ENCODE measurements around the gene ANKMY1.
"Not testable (repeated sequence)": the region's sequence is repeated elsewhere in the genome, so short reads cannot be mapped to it uniquely, and the experiment has no call there.

The ANKMY1 gene

DNA sequence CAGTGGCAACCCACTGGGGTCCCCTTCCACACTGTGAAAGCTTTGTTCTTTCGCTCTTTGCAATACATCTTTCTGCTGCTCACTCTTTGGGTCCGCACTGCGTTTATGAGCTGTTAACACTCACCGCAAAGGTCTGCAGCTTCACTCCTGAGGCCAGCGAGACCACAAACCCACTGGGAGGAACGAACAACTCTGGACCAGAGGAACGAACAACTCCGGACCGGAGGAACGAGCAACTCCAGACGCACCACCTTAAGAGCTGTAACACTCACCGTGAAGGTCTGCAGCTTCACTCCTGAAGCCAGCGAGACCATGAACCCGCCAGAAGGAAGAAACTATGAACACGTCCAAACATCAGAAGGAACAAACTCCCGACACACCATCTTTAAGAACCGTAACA, 18.7 kb downstream of the ANKMY1 start:
- peaks cover 39% of the 10 kb centered on the region for H3K36me3 Mint-ChIP-seq (ENCODE audit: low read depth)
- H3K27me3 Mint-ChIP-seq (ENCODE audit: low read depth); H3K27ac Mint-ChIP-seq; H3K4me3 Mint-ChIP-seq; H3K9me3 Mint-ChIP-seq; H3K4me1 Mint-ChIP-seq (ENCODE audit: low read depth): not testable (repeated sequence)

DNA sequence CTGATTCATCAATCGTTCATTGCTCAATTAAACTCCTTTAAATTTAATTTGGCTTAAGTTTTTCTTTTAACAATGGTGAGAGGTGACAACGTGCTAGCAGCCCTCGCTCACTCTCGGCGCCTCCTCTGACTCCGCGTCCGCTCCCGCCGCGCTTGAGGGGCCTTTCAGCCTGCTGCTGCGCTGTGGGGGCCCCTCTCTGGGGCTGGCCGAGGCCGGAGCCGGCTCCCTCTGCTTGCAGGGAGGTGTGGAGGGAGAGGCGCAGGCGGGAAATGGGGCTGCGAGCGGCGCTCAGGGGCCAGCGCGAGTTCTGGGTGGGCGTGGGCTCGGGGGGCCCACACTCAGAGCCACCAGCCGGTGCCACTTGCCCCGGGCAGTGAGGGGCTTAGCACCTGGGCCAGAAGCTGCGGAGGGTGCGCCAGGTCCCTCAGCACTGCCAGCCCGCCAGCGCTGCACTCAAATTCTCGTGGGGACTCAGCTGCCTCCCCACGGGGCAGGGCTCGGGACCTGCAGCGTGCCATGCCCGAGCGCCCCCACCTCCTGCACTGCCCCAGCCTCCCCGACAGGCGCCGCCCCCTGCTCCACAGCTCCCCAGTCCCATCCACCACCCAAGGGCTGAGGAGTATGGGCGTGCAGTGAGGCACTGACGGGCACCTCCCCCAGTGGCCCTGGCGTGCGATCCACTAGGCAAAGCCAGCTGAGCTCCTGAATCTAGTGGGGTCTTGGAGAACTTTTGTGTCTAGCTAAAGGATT, 19.6 kb downstream of the ANKMY1 start:
- Mint-ChIP-seq H3K4me1 (ENCODE audit: low read depth) (no peaks in the 10 kb centered on the region), H3K27ac (no peak overlapping the region), H3K36me3 (ENCODE audit: low read depth) (peaks cover 44% of the 10 kb centered on the region), H3K4me3 (no peak overlapping the region), H3K9me3 (peaks cover 10% of the 10 kb centered on the region), H3K27me3 (ENCODE audit: low read depth) (no peaks in the 10 kb centered on the region)

DNA sequence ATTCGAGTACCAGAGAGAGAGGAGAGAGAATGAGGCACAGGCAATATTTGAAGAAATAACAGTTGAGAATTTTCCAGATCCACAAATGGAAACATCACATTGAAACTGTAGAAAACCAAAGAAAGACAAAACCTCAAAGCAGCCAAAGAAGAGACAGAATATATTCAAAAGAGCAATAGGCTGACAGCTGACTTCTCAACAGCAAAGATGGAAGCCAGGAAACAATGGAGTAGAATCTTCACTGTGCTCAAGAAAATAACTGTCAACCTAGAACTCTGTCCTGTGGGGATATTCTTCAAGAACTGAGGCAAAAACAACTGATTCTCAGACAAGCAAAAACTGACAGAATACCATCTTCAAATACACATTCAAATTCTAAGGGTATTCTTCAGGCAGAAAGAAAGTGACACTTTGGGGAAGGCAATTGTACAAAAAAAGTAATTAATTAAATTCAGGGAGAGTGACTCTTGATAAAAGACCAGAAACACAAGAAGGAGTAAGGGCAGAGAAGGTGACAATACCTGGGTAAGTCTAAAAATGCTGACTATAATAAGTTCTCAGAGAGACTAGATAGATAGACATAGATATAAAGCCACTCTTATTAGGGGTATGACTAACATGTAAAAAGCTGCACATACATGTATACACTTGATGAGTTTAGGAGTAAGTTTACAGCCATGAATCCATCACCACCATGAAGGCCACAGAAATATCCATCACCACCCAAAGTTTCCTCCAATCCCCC, 25.6 kb downstream of the ANKMY1 start:
- no peaks in the 10 kb centered on the region for H3K27me3 Mint-ChIP-seq (ENCODE audit: low read depth)
- H3K27ac Mint-ChIP-seq: no peak overlapping the region
- H3K4me1 Mint-ChIP-seq (ENCODE audit: low read depth): no peaks in the 10 kb centered on the region
- H3K4me3 Mint-ChIP-seq: no peak overlapping the region
- peaks cover 65% of the 10 kb centered on the region for H3K36me3 Mint-ChIP-seq (ENCODE audit: low read depth)
- peaks cover 50% of the 10 kb centered on the region for H3K9me3 Mint-ChIP-seq

DNA sequence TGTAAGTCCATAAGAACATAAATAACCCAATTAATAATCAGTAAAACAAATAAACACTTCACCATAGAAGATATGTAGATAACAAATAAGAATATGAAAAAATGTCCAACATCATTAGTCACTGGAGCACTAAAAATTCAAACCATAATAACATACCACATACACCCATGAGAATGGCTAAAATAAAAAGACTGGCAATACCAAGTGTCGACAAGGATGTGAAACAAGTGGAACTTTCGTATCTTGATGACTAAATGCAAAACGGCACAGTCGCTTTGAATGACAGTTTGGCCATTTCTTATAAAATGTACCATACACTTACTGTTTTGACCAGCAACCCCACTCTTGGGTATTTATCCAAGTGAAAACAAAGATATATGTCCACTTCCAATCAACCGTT, 26.8 kb downstream of the ANKMY1 start:
- no peaks in the 10 kb centered on the region for H3K4me1 Mint-ChIP-seq (ENCODE audit: low read depth)
- no peaks in the 10 kb centered on the region for H3K27me3 Mint-ChIP-seq (ENCODE audit: low read depth)
- no peak overlapping the region for H3K4me3 Mint-ChIP-seq
- H3K9me3 Mint-ChIP-seq: peaks cover 59% of the 10 kb centered on the region
- H3K36me3 Mint-ChIP-seq (ENCODE audit: low read depth): peaks cover 73% of the 10 kb centered on the region
- no peak overlapping the region for H3K27ac Mint-ChIP-seq

DNA sequence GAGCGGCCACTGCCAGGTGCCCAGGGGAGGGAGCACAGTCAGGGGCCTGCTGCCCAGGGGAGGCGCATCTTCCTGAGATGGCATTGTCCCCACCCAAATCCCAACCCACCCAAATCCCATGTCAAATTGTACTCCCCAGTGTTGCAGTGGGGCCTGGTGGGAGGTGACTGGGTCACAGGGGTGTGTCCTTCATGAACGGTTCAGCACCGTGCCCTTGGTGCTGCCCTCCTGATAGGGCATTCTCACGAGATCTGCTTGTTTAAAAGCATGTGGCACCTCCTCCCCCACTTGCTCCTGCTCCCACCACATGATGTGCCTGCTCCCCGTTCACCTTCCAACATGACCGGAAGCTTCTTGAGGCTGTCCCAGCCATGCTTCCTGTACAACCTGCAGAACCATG, 27.6 kb downstream of the ANKMY1 start:
- H3K36me3 Mint-ChIP-seq (ENCODE audit: low read depth): peaks cover 80% of the 10 kb centered on the region
- H3K9me3 Mint-ChIP-seq: peaks cover 65% of the 10 kb centered on the region
- H3K4me3 Mint-ChIP-seq: no peak overlapping the region
- no peaks in the 10 kb centered on the region for H3K4me1 Mint-ChIP-seq (ENCODE audit: low read depth)
- H3K27ac Mint-ChIP-seq: no peak overlapping the region
- H3K27me3 Mint-ChIP-seq (ENCODE audit: low read depth): no peaks in the 10 kb centered on the region

DNA sequence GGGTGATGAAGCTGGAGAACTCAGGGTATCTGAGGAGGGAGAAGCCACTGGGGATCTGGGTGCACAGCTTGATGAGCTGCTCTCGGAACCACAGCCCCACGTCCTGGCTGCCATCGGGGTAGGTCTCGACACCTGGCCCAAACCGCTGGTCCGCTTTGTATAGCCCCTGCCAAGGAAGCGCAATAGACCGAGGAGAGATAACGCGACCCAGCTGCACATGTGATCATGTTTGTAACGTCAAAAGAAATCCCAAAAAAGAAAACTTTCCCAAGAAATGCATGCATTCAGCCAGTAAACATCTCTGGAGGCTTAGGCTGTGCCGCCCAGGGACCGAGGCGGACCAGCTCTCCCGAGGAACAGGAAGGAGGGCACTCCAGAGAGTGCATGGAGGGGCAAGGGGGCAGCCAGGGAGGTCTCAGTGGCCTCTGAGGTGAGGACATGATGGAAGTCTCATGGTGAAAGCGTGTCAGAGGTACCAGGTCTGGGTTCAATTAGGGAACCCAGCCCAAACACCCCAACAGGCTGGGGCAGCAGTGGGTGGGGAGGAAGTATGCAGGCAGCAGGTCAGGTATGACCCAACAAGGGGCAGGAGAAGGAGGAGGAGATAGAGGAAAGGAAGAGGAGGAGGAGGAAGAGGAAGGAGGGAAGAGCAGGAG, 28.3 kb downstream of the ANKMY1 start:
- Mint-ChIP-seq H3K4me3 (no peak overlapping the region), H3K9me3 (peaks cover 72% of the 10 kb centered on the region), H3K27me3 (ENCODE audit: low read depth) (no peaks in the 10 kb centered on the region), H3K4me1 (ENCODE audit: low read depth) (no peaks in the 10 kb centered on the region), H3K36me3 (ENCODE audit: low read depth) (peaks cover 81% of the 10 kb centered on the region), H3K27ac (no peak overlapping the region)

DNA sequence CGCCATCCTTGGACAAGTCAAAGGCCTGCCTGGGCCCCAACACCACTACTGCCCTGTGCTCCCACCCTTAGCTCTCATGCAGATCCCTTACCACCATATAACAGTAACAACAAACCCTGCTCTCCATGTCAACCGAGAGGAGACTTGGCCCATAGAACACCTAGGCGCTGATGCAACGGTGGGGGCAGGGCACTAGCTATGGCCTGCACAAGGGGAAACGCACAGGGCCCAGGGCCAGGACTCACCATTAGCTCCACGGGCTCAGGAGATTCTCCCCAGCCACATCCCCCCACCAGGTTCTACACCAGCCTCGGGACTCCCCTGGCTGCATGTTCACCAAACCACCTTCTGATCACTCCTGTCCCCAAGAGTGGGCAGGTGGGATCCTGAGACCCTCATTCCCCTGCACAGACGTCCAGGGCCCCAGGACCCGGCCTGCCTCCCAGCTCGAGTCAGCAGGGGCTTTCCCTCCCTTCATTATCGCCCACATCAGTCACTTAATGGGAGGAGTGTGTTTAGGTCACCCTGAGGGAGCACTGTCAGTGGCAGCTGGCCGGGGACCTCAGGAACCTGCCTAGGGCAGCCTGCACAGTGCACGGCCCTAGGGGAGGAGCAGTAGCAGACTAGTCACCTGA, 29.3 kb downstream of the ANKMY1 start:
- H3K4me3 Mint-ChIP-seq: no peak overlapping the region
- peaks cover 82% of the 10 kb centered on the region for H3K36me3 Mint-ChIP-seq (ENCODE audit: low read depth)
- H3K27me3 Mint-ChIP-seq (ENCODE audit: low read depth): no peaks in the 10 kb centered on the region
- H3K9me3 Mint-ChIP-seq: peaks cover 72% of the 10 kb centered on the region
- no peaks in the 10 kb centered on the region for H3K4me1 Mint-ChIP-seq (ENCODE audit: low read depth)
- H3K27ac Mint-ChIP-seq: no peak overlapping the region

DNA sequence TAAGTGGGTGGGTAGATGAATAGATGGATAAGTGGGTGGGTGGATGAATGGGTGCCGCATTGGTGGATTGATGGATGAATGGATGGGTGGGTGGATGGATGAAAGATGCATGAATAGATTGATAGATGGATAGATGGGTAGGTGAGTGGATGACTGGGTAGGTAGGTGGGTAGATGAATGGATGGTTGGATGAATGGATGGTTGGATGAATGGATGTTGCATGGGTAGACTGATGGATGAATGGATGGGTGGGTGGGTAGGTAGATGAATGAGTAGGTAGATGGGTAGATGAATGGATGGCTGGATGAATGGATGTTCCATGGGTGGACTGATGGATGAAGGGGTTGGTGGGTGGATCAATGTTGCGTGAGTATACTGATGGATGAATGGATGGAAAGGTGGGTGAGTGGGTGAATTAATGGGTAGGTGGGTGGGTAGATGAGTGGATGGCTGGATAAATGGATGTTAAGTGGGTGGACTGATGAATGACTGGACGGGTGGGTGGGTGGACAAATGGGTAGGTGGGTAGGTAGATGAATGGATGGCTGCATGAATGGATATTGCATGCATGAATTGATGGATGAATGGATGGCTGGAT, 30.5 kb downstream of the ANKMY1 start:
- H3K36me3 Mint-ChIP-seq (ENCODE audit: low read depth): peaks cover 82% of the 10 kb centered on the region
- H3K9me3 Mint-ChIP-seq: peaks cover 71% of the 10 kb centered on the region
- no peak overlapping the region for H3K27ac Mint-ChIP-seq
- H3K4me1 Mint-ChIP-seq (ENCODE audit: low read depth): no peaks in the 10 kb centered on the region
- no peak overlapping the region for H3K4me3 Mint-ChIP-seq
- H3K27me3 Mint-ChIP-seq (ENCODE audit: low read depth): no peaks in the 10 kb centered on the region

DNA sequence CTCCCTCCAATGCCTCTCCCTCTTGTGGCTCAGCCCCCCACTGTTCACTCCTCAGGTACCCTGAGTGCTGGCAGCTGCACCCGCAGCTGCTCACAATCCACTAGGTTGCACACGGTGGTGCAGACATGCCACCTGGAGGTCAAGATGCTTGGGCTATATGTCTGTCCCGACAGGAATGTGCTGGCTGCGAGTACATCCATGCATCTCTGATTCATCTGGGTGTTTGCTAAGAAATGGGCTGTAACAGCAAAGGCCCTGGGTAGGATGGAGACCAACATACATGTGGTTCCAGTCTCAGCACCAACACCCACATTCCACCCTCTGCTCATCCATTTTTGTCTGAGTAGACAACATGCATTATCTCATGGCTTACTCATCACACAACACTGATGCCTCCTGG, 31.3 kb downstream of the ANKMY1 start:
- H3K36me3 Mint-ChIP-seq (ENCODE audit: low read depth): peaks cover 77% of the 10 kb centered on the region
- H3K27me3 Mint-ChIP-seq (ENCODE audit: low read depth): no peaks in the 10 kb centered on the region
- no peaks in the 10 kb centered on the region for H3K4me1 Mint-ChIP-seq (ENCODE audit: low read depth)
- peaks cover 65% of the 10 kb centered on the region for H3K9me3 Mint-ChIP-seq
- no peak overlapping the region for H3K4me3 Mint-ChIP-seq
- no peak overlapping the region for H3K27ac Mint-ChIP-seq

DNA sequence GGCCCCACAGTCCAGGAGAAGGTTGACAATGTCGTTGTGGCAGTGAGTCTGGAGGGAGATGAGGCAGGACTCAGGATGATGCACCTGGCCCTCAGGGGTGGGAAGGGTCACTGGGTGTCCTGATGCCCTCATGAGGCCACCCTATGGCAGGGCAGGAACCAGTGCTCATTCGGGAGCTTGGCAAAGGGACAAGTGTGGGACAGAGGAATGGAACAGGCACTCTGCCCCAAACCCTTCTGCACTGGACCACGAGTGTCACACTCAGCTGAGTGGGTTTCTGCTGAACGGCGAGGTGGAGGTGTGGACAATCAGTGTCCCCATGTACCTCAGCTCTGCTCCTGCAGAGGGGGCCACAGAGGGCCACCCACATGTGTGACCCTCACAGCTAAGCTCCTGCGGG, 32.0 kb downstream of the ANKMY1 start:
- Mint-ChIP-seq H3K27ac (no peak overlapping the region), H3K27me3 (ENCODE audit: low read depth) (peaks cover 1% of the 10 kb centered on the region), H3K36me3 (ENCODE audit: low read depth) (peaks cover 71% of the 10 kb centered on the region), H3K4me1 (ENCODE audit: low read depth) (no peaks in the 10 kb centered on the region), H3K4me3 (no peak overlapping the region), H3K9me3 (peaks cover 59% of the 10 kb centered on the region)

DNA sequence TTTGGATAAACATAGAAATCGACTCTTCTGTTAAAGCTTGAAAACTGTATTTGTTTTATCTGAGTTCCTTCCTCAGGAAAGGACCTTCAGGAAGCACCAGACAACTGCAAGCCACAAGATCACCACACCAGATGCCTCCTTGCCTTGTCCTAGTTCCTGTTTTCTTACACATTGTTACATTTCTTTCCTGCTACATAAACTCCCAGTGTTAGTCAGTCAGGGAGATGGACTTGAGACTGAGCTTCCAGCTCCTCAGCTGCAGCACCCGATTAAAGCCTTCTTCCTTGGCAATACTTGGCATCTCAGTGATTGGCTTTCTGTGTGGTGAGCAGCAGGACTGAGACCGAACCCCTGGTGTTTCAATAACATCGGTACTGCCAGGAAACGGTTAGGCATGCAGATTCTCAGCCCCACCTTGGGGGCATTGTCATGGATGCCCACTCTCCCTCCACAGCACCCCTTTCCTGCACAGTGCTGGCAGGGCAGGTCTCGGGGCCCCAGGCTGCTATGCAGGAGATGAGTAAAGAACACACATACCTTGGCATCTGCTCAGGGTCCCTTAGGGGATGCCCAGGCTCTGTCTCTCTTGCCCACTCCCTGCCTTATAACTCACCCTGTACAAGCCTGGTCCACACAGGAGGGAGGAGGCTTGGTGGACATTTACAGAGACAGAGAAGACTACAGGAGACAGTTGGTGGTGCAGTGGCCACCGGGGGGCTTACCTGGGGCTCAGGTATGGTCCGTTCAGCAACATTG, 32.6 kb downstream of the ANKMY1 start:
- no peak overlapping the region for H3K27ac Mint-ChIP-seq
- H3K4me3 Mint-ChIP-seq: no peak overlapping the region
- H3K9me3 Mint-ChIP-seq: peaks cover 59% of the 10 kb centered on the region
- peaks cover 5% of the 10 kb centered on the region for H3K27me3 Mint-ChIP-seq (ENCODE audit: low read depth)
- H3K36me3 Mint-ChIP-seq (ENCODE audit: low read depth): peaks cover 68% of the 10 kb centered on the region
- H3K4me1 Mint-ChIP-seq (ENCODE audit: low read depth): no peaks in the 10 kb centered on the region

DNA sequence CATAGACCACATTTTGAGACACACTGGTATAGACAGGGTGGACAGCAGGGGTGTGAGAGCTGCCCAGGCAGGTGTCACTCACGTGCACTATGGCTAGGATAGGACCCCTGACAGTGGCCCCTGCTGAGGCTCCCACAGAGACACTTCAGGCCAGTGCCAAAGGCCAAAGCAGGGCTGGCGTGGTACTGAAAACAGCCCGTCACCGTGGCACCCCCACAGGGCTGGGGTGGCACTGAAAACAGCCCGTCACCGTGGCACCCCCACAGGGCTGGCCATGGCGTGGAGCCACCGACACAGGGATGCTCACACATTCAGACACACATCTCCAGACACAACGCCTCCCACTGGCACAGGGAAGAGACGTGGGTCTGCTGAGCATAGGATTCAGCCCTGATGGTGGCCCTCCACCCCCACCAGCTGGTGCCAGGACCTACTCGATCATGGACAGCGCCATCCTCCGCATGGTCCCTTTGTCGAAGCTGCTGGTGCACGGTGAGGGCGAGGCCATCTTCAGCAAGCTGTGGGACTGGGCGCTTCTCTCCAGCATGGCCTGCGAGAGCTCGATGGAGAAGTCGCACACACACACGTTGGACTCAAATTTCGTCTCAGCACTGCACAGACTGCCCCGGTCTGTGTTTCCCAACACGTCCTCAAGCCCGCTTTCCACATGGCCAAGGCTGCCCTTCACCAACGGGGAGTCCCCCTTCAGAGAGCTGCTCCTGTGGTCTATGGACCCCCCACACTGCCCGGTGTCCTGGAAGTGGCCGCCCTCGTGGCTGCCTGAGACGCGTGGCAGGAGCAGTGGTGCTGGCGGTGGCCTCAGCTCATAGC, 34.1 kb downstream of the ANKMY1 start:
- H3K36me3 Mint-ChIP-seq (ENCODE audit: low read depth): peaks cover 56% of the 10 kb centered on the region
- peaks cover 47% of the 10 kb centered on the region for H3K9me3 Mint-ChIP-seq
- H3K27ac Mint-ChIP-seq: no peak overlapping the region
- H3K4me1 Mint-ChIP-seq (ENCODE audit: low read depth): no peaks in the 10 kb centered on the region
- H3K4me3 Mint-ChIP-seq: no peak overlapping the region
- peaks cover 5% of the 10 kb centered on the region for H3K27me3 Mint-ChIP-seq (ENCODE audit: low read depth)

DNA sequence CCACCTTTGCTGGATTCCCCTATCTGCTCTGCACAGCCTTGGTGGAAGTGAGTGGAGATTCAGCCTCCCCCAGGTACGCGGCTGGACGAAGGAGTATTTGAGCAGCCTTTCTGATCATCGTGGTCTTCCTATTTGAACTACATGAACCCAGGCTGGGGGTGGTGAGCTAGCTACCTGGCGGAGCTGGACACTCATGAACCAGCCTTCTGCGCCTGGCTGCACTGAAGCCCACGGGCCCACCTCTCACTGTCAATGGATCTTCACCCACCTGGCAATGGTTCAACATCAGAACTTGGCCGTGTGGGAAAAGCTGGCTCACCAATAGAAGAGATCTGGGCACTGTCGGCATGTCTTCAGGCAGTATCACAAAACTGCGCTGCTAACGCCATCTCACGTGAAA, 35.4 kb downstream of the ANKMY1 start:
- H3K27ac Mint-ChIP-seq: no peak overlapping the region
- peaks cover 48% of the 10 kb centered on the region for H3K36me3 Mint-ChIP-seq (ENCODE audit: low read depth)
- H3K27me3 Mint-ChIP-seq (ENCODE audit: low read depth): peaks cover 5% of the 10 kb centered on the region
- no peak overlapping the region for H3K4me3 Mint-ChIP-seq
- peaks cover 39% of the 10 kb centered on the region for H3K9me3 Mint-ChIP-seq
- no peaks in the 10 kb centered on the region for H3K4me1 Mint-ChIP-seq (ENCODE audit: low read depth)

Data from T-helper 1 cell treated with Interleukin-12 subunit alpha and Interleukin-12 subunit beta and Interleukin-4 antibody, amounts not matched to agents 30 μg/mL and 1 μg/mL, for 36 hours (primary cell).